IPS DF 19.7 (cell line): ENCODE results near the gene ZNRD2.

Experiments
- DNase-seq: peaks from one replicate; pipeline ENCODE4 v3.0.0-alpha.2; 2013; ENCODE audit warnings: low read depth, low spot score

The ZNRD2 gene

DNA sequence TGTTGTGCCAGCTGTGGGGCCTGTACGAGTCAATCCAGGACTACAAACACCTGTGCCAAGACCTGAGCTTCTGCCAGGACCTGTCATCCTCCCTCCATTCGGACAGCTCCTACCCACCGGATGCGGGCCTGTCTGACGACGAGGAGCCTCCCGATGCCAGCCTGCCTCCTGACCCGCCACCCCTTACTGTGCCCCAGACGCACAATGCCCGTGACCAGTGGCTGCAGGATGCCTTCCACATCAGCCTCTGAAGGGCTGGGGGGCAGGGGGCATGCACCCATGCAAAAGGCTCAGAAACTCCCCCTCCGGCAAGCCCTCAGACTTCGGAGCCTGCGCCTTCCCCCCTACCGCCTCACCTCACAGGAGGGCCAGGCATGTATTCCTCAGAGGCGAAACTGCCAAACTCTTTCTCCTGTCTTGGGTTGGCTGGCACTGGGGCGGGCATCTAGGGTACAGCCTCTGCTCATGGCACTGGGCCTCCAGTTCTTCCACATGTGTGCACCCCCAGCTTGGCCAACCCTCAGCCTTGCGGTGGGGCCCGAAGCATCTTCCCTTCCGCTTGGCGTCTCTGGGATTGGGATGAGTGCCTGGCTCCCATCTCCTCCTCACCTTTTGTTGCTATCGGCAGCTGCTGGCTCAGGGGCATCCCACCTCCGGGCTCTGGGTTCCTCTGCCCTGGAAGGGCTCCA, 3.3 kb downstream of the ZNRD2 start:
- DNase-seq, result no peak

DNA sequence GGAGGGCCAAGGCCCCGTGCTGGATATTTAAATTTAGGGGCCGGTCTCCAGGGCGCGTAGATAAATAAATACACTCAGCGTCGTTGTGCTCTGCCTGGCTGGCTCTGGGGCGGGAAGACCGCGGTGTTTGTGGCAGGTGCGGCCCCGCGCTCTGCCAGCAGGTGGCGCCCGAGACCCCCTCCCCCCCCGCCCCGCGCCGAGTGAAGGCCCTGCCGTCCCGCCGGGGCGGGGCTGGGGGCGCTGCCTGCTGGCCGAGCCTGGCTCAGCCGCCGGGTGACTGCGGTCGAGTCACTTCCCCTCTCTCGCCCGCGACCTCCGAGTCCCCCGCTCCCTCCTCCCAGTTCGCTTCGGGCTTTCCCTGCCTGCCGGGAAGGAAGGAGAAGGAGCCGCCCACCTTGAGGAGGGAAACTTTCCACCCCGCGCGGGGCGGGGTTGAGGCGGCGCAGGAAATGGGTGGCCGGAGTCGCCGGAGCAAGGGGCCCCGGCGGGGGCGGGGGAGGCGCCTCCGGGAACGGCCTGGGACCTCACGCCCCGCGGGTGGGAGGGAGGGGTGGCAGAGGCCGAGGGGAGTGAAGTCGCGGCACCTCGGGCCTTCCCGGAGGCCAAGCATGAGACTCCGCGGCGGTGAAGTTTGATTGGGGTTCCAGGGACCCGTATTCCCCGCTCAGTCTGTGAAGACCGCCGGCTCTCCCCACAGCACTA, 4.0 kb downstream of the ZNRD2 start:
- no peak for DNase-seq

DNA sequence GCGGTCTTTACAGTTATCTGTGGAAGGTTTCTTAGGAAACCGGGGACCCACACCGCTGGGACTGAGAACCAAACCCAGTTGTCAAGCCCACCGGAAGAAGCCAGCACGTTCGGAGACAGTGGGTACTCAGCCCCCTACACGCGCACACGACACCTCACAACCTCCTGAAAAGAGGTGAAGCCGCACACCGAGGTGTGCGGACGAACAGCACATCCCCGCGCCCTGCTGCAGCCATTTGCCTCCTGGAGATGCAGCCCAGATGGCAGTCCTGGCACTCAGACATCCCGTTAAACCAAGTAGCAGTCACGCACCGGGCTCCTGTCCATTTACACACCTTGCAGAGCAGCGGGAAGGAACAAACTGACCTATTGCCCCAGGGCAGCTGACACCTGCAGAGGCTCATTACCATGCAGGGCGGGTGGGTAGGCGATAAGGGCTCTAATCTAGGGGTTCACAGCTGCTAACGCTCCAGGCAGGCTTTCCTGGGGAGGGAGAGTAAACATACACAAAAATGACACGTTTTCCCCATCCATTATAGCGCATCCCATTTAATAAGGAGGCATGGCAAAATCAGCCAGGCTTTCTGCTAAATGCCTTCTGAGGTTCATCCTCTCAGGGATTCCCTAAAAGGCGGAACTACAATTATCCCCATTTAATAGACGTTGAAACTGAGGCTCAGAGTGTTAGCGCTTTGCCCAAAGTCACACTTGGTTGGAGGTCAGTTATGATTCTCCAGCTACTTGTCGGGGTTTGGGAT, 4.7 kb downstream of the ZNRD2 start:
- no peak for DNase-seq

DNA sequence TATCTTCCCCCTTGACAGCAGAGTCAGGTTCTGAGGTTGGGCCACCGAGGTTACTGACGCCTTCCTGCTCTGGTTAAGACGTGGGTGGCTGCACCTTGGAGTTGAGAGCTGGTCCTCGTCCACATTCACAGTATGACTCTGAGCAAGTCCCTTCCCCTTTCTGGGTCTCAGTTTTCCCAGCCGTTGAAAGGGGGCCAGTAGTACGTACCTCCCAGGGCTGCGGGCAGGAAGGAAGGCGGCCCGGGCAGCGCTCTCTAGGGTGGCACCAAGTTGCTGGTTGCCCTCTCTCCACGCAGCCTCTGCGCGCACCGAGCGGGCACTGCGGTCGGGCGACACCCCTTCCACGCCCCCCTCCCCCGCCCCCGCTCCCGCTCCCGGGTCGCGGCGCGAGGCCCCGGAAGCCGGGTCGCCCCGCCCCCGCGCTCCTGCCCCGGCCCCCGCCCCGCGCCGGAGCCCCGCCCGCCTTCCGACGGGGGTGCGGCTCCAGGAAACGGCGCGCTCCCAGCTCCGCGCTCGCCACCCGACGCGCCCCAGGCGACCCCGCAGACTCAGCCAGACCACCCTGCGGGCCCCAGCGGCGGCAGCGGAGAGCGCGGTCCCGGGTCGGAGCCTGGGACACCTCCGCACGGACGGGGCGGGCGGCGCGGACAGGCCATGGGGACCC, 5.4 kb downstream of the ZNRD2 start, which contains the start of gene EHBP1L1:
EHBP1L1 (plus strand) TSS at position 486 of the 664 bp plus-strand sequence. CDS start 250 bp downstream, outside the sequence.
- no peak for DNase-seq

DNA sequence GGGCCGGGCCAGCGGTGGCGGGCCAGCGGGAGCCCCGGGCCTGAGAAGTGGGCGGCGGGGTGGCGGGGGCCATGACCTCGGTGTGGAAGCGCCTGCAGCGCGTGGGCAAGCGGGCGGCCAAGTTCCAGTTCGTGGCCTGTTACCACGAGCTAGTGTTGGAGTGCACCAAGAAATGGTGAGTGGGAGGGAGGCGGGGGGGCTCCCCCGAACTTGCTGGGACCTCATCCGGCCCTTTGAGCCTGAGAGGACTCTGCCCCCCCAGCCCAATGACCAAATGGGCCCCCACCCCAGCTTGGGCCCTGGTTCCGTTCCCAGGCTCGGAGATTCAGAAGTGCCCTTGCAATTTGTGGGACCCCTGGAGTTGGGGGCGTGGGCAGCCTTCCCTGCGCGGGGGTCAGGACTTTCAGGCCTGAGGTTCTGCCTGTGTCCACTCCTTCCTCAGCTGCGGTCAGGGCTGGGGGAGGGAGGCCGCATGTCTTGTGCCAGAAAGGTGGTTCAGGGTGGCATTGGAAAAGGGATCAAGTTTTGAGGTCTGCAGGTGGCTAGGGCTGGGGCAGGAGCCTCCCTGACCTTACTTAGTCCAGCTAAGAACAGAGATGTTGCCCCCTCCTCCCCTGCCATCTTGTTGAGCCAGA, 6.1 kb downstream of the ZNRD2 start:
- DNase-seq, result no peak

DNA sequence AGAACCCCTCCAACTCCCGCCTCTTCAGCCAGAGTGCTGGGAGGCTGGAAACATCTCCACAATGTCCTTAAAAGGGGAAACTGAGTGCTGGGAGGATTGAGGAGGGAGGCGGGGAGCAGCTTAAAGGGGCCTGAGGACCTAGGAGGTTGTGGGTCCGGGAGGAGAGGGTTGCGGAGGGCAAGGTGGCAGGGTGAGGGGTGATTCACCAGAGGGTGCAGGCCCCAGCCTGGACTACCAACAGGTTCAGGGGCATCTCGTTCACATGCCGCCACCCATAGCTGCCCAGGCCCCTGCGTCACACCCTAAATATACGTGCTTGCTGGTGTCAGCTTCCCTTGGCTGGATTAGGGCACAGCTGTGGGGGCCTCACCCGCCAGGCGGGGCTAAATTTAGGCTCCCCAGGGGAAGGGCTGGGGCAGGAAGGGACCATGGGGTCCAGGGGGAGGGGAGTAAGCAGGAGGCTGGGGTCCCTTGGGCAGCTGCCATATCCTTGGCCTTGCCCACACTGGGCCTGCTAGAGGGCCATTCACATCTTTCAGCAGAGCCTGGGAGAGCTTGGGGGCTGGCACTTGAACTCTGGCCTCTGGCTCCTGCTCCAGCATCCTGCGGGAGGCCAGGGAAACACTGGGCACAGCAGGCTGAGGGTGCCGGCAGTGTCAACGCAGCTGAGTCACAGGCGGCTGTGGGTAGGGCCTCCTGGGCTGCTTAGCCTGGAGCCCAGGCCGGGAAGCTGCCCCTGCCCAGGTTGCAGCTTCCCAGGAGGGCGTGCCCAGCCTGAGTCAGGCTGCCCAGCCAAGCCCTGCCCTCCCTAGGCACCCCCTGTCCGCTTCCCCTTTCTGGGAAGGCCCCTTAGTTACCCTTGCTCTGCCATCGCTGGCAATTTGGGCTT, 6.8 kb downstream of the ZNRD2 start:
- DNase-seq, result no peak

DNA sequence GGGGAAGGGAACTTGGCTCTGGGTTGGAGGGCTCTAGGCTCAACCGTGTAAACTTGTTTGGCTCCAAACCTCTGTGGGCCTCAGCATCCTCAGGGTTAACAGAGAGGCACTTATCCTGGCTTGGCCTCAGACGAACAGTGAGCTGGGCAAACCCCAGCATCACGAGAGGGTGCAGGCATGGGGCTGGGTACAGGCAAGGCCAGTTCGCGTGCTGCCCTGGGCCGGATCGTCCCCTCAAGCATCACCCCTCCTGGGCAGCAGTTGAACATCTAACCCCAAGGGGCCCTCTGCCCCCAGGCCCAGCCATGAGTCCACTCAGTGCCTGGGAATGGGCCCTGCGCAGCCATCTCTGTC, 7.5 kb downstream of the ZNRD2 start:
- DNase-seq, result no peak

DNA sequence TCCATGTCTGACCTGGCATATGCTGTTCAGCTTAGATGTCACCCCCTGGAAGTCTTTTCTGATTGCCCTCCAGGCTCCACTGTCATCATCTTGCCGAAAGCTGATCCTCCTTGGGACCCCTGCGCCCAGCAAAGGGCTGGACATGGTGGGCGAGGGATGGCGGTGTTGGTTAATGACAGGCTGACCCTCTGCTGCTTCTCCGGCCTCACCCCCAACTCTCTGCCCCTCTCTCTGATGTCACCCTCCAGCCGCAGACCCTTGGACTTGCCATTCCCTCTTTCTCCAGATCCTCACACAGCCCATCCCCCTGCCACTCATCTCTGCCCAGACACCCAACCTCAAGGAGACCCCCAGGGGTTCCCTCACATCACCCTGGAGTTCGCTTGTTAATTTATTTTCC, 7.9 kb downstream of the ZNRD2 start:
- DNase-seq, result no peak

DNA sequence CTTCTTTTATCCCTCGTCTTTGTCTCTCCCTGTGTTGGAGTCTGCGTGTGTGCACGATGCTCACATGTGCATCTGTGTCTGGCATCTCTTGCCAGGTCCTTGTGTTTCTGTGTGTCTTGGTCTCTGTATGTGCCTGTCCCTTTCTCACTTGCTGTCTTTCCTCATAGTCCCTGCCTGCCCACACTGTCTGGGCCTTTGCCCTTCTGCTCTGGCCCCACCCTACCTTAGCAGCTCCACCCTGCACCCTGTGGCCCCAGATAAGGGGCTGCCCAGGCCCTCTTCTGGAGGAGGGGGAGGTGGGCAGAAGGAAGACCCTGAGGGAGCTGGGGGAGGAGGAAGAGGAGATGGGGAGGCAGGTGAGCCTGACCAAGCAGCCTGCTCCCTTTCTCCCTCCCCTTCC, 8.4 kb downstream of the ZNRD2 start:
- DNase-seq, result no peak

DNA sequence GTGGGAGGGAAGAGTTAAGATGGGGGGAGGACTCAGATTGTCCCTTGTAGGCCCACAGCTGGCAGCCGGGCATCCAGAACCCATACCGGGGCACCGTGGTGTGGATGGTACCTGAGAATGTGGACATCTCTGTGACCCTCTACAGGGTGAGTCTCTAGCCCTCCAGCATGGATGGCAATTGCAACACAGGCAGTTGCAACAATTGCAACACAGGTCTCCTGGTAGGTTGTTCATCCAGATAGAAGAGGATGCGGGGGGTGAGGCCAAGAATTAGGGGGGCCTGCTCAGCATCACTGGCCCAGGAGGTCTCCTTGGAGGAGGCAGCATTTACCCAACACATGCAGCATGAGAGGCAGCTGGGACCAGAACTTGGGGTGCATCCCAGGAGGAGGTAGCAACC, 9.0 kb downstream of the ZNRD2 start:
- DNase-seq, result no peak

DNA sequence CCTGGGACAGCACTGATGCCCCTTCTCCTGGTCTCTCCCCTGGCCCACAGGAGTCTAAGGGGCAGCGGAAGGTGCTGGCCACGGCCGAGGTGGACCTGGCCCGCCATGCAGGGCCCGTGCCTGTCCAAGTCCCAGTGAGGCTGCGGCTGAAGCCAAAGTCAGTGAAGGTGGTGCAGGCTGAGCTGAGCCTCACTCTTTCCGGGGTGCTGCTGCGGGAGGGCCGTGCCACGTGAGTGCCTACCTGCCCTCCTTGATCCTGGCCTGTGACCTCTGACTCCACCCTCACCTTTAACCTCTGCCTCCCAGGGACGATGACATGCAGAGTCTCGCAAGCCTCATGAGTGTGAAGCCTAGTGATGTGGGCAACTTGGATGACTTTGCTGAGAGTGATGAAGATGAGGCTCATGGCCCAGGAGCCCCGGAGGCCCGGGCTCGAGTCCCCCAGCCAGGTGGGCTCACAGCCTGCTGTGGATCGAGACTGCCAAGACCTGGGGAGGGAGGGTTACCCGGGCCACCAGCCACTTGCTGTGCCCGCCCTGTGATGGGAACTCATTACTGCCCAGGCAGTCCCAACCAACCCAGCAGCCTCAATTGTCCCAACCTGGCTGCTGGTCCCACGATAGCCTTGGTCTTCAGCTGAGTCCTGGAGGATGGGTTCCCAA, 9.9 kb downstream of the ZNRD2 start:
- DNase-seq, result no peak

DNA sequence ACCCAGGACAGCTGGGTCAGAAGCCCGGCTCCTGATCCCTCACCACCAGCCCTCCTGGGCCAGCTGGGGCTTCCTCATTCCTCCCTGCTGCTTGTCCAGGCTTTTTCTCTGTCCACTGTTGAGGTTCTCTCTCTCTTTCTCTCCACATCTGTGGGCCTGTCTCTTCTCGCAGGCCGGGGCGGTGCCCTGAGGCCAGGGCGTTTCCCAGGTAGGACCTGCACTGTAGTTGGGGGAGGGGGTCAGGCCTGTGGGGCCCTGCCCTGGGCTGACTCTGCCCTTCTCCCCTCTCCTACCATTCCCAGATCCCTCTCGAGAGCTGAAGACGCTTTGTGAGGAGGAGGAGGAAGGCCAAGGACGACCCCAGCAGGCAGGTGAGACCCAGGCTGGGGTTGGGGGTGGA, 10.5 kb downstream of the ZNRD2 start:
- no peak for DNase-seq

DNA sequence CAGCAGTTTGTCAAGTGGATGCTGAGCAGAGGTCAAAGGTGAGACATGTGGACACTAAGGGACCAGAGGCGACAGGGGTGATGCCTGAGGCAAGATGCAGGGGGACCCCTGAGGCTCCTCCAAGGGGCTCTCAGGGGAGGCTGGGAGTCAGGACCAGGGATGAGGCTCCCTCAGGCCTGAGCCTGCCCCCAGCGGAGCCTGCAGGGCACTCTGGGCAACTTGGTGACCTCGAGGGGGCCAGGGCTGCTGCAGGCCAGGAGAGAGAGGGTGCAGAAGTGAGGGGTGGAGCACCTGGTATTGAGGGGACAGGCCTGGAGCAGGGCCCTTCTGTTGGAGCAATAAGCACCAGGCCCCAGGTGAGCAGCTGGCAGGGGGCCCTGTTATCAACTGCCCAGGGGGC, 11.7 kb downstream of the ZNRD2 start:
- DNase-seq, result no peak

DNA sequence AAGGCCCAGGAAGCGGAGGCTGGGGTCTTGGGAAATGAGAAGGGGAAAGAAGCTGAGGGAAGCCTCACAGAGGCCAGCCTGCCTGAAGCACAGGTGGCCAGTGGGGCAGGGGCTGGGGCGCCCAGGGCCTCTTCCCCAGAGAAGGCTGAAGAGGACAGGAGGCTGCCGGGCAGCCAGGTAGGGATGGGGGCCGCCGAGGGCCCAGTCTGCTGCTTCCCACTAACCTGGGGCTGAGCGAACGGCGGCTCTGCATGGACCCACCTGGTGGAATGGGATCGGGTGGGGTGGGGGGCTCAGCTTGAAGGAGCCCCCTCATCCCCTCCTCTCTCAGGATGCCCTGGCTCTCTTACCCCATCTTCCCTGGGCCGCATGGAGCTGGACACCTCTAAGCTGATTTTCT, 13.3 kb downstream of the ZNRD2 start:
- DNase-seq, result no peak

DNA sequence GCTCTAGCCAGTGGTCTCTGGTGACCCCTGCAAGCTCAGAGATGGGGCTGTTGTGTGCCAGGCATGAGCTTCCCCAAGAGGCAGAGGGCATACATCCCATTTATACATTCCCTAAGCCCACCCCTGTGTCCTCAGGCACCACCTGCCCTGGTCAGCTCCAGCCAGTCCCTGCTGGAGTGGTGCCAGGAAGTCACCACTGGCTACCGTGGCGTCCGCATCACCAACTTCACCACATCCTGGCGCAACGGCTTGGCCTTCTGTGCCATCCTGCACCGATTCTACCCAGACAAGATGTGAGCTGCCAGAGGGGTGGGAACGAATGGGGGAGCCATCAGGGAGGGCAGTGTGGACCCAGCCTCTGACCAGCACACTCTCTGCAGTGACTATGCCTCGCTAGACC, 13.8 kb downstream of the ZNRD2 start:
- DNase-seq, result no peak

DNA sequence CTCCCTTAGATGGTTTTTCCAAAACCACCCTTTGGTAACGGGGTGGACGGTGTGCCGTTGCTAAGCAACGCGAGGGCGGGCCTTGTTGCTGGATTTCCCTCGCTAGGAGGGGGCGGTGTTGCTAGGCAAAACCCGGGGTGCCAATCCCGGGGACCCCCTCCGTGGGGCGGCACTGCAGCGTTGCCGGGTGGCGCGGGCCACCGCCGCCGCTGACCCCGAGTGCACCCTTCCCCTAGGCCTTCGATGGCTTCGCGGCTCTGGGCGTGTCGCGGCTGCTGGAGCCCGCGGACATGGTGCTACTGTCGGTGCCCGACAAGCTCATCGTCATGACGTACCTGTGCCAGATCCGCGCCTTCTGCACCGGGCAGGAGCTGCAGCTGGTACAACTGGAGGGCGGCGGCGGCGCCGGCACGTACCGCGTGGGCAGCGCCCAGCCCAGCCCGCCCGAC, 14.5 kb downstream of the ZNRD2 start:
- no peak for DNase-seq

DNA sequence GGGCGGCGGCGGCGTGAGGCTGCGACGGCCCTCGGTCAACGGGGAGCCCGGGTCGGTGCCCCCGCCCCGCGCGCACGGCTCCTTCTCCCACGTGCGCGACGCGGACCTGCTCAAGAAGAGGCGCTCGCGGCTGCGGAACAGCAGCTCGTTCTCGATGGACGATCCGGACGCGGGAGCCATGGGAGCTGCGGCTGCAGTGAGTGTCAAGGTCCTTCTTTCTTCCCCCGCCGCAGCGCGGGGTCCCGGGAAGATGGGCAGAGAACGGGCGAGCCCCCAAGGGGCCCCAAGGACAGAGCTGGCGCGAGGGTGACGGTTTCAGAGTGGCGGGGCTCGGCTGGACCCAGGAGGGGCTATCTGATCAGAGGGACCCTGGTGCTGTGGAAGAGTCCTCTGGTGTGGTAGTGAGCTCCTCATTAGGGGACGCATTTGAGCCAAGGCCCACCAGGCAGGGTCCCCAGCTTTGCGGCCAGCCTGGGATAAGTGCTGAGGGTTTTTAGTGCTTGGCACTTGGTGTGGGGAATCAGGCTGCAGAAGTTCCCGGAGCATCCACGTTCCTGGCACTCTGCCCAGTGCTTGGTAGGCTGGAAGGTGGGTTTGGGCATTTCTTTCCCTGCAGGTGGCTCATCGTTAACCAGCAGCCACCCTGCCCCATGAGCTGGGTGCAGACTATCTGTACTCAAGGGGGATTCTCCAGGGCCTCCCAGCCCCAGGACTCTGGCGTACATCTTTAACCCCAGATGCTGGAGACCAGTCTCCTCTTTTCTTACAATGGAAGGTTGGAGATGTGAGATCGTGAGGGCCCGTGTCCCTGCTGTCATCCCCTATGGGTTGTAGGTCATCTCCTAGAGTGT, 15.3 kb downstream of the ZNRD2 start:
- no peak for DNase-seq

DNA sequence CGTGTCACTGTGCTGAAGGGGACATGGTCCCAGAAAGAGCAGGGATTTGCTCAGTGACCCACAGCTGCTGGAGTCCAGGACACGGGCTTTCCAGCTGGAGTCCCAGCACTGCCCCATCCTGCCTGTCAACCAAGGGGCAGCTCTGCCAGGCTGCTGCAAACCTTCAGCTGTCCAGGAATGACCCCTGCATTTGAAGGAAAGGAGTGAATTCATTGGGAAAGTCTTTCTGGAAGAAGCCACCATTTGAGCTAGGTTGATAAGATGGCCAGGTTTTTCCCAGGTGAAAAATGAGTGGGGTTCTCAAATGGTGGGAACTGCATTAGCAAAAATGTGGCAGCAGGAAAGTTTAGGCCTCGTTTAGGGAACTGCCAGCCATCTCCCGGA, 16.0 kb downstream of the ZNRD2 start:
- DNase-seq, result no peak

DNA sequence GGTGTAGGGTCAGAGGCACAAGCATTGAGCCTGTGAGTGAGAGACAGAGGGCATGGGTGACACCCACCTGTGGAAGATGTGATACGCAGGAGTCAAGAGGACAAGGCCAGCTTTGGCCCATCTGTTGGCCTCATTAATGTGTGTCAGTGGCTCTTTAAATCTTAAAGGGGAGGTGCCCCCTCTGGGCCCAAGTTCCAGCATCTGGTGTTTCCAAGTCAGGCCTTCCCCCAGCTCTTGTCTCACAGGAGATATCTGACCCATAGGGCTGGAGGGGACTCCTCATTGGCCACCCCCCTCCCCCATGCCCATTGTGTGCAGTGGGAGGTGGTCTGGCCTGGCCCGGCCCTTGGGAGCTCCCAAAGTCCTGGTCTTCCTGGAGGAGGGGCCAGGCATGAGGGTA, 16.4 kb downstream of the ZNRD2 start:
- DNase-seq, result no peak
